ENCODE data around the gene TTLL12. TPM values are rescaled to one million over a fixed set of nuclear protein-coding genes. Genes with fewer than 3 reads are reported as not detected.

The TTLL12 gene
- total RNA-seq, 1 experiment from 2014 or later, result 100 TPM

- intact Hi-C loops (cut with micrococcal nuclease), result no loop called here
- no peak overlapping the region for H3K27ac ChIP-seq (ENCODE audit: low read depth, low read length)
- ChIA-PET CTCF (no interaction called here), RAD21 (ENCODE audit: low non-redundant PET in 1 of 2, low total read pairs in 2 of 2, uncharacterized antibody in 2 of 2, unreplicated experiment in 2 of 2) (no interaction called here), POLR2A (no interaction called here)
- DNase-seq (ENCODE audit: low read depth, low spot score) (no peak), ATAC-seq (no peak)
- peaks cover 36% of the 10 kb centered on the region for H3K79me2 ChIP-seq (ENCODE audit: insufficient read depth, low read length)
- H3K9ac ChIP-seq (ENCODE audit: low read length), result no peak overlapping the region
- H3K4me1 ChIP-seq (ENCODE audit: control insufficient read depth in 1 of 2, insufficient read depth in 2 of 2, low read length in 2 of 2), result peaks cover 2 to 23% of the 10 kb centered on the region in 2 experiments; a peak in 3 of 4 replicates
- no peak overlapping the region for H3K4me2 ChIP-seq (ENCODE audit: low read length)
- BruUV-seq (replicated peaks), result no TSS peak
- H4K20me1 ChIP-seq (ENCODE audit: insufficient read depth), result no peaks in the 10 kb centered on the region
- H3K9me2 ChIP-seq (ENCODE audit: insufficient read depth), result no peaks in the 10 kb centered on the region
- TF ChIP-seq ELF1 (IDR thresholded peaks at IDR 0.05; ENCODE audit: borderline replicate concordance, low read depth) (no peak), TCF7L2 (IDR thresholded peaks at IDR 0.05; ENCODE audit: borderline replicate concordance, extremely low read depth, insufficient read depth, insufficient read length) (no peak), ZBTB33 (IDR thresholded peaks at IDR 0.05; ENCODE audit: extremely low read depth, insufficient replicate concordance, low read length) (no peak), CTCF (IDR thresholded peaks at IDR 0.05 in 2 of 3, conservative IDR thresholded peaks at IDR 0.05 in 1 of 3; ENCODE audit: borderline replicate concordance in 1 of 3, insufficient read depth in 1 of 3, low read depth in 2 of 3, low read length in 2 of 3) (no peak), CBX3 (IDR thresholded peaks at IDR 0.05; ENCODE audit: low read depth) (no peak), YY1 (IDR thresholded peaks at IDR 0.05; ENCODE audit: extremely low read depth, insufficient replicate concordance, low read depth, low read length) (no peak), ZNF274 (IDR thresholded peaks at IDR 0.05; ENCODE audit: low read depth, low read length) (no peak), FOSL1 (IDR thresholded peaks at IDR 0.05; ENCODE audit: low read depth) (no peak), MAX (IDR thresholded peaks at IDR 0.05) (no peak), REST (IDR thresholded peaks at IDR 0.05; ENCODE audit: low read depth) (no peak), EZH2 (IDR thresholded peaks at IDR 0.05) (no peak), POLR2A (IDR thresholded peaks at IDR 0.05; ENCODE audit: borderline replicate concordance, extremely low read depth, insufficient read depth, insufficient read length) (no peak), ATF3 (IDR thresholded peaks at IDR 0.05) (no peak), JUND (IDR thresholded peaks at IDR 0.05) (no peak)
- H3K27me3 ChIP-seq (ENCODE audit: insufficient read depth, low read length), result no peaks in the 10 kb centered on the region
- peaks cover 2 to 8% of the 10 kb centered on the region in 2 experiments; a peak in 3 of 4 replicates for H3K36me3 ChIP-seq (ENCODE audit: control insufficient read depth in 1 of 2, insufficient read depth in 2 of 2, low read length in 2 of 2)
- no peak overlapping the region for H2AFZ ChIP-seq (ENCODE audit: low read depth, low read length, poor library complexity, severe bottlenecking)
- no peaks in the 10 kb centered on the region for H3K9me3 ChIP-seq (ENCODE audit: control insufficient read depth in 1 of 2, insufficient read depth in 1 of 2, low read depth in 1 of 2, low read length in 2 of 2)
- no peak overlapping the region for H3K4me3 ChIP-seq (replicated peaks in 1 of 2; ENCODE audit: low read depth in 1 of 2, low read length in 2 of 2)
These were observed 28.0 kb downstream of the TTLL12 start for GRCh38 chr22:43158778-43159483.

All from HCT116 (cell line).